ENCODE data around the gene MDM4.
"Not testable (repeated sequence)": the region's sequence is repeated elsewhere in the genome, so short reads cannot be mapped to it uniquely, and the experiment has no call there.

Gene MDM4

DNA sequence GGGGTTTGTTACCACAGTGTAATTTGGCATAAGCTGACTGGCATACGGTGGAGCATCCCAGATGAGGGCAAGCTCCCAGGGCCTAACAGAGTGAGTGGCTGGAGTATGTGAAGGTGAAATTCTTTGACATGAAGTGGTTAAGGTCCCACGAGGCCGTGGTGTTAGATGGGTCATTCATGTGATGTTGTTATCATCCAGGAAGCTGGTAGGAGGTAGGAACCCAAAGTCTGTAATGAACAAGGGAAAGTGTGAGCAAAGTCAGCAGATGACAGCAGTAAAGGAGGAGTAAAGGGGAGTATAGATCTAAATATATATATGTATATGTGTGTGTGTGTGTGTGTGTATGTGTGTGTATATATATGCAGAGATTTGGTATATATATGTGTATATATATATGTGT lies 47.6 kb downstream of the MDM4 start:
- DNase-seq, result no peak

DNA sequence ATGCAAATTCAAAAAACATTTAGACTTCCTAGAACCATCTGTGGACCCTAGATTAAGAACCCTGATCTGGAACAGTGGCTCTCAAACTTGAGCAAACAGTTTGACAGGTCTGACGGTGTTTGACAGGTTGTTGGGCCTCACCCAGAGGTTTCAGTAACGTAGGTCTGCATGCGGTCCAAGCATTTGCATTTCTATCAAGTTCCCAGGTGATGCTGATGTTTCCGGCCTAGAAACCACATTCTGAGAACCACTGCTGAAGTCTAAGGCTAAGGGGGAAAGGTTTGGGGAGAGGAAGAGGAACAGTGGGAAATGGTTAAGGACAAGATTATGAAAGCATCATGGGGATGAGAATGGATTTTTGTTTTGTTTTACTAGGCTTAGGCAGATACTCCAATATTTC lies 48.6 kb downstream of the MDM4 start:
- DNase-seq, result no peak

DNA sequence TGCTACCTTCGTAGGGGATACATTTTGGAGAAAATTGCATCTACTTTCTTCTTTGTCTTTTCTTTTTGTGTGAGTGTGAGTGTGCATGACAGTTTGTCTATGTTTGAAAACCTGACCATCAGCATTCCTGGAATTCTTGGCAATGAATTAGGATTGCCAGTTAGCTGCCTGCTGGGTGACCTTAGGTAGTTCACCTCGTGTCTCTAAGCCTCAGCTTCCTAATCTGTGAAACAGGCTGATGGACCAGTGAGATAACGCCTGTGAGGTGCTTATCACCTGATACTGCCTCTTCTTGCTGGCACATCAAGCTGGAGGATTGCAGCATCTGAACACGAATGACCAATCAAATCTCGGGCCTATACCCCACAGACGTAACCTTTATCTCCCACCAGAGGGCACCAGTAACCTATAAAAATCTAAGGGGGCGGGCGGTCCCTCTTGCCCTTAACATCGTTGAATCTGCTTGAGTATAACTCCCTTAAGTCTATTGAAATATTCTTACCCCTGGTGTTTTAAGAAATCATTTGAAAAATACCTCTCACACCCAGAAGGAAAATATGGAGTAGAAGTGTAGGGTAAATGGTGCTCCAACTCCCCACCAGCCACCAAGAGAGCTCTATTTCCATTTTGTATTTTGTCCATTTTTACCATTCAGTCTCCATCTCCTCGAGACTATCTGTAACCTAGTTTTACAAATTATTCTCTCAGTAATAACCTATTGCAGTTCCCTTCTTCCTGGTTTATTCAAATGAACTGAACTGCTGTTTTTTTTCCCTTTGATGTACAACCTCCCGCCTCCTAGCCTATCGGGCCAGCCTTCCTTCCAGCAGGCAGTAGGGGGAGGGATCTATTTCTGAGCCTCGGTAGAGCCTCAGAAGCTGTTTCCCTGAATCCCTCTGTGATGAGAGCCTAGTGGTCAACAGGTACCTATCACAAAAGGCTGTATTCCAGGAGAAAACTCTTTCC lies 49.7 kb downstream of the MDM4 start:
- DNase-seq, result peak; percentile 69

DNA sequence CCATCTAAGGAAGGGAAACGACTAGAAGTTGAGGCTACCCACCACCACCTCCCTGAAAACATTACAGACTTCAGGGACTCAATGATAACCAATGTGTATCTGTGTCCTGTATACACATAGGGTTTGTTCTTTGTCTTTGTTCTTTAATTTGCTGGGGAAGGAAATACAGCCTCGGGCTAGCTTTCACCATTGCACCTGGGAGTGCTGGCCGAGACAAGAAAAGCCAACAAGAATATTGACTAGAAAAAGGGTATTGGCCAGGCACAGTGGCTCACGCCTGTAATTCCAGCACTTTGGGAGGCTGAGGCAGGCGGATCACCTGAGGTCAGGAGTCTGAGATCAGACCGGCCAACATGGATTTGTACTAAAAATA lies 50.4 kb downstream of the MDM4 start:
- no peak for DNase-seq

DNA sequence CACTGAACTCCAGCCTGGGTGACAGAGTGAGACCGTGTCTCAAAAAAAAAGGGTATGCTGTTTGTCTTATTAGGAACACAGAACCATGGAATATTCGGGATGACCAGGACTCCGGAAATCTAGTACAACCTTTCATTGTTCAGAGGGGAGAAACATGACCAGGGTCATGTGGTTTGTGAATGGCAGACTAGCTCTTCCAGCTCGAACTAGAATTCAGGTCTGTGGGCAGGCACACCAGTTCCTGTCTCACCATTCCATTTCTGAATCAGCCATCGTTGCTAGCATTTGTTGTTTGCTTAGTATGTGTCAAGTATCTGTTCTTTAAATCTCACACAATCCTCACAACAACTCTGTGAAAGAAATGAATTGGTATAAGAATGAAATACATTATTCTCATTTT lies 50.9 kb downstream of the MDM4 start:
- no peak for DNase-seq

DNA sequence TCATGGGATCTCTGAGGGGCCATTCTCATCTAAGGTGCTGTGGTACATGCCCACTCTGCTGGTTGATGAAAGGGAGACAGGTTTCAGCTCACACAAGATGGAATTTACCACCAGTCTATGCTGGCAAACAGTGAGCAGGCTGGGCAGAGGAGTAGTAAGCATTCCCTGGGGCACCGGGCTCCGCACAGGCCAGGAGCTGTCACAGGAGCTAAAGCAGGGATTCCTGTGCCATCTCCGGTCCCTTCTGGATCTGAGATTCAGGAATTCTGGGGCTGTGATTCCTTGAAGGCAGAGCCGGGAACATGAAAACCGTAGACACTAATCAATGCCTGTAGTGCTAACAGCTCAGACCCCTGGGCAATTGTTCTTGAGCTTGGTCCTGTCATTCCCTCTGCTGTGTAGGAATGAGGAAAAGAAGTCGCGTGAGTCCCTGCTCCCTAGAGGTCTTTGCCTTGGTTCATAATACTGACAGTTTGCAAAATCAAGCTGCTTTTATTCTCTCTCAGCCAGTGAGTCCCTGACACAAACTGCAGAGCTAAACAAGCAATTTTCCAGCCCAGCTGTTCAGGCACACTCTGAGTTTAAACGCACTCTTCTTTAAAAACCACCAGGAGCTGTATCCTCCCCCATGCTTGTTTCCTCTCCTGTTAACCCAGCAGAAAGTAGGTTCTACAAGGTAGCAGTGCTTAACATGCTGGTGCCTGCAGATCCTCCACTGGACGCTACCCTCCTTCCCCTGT lies 52.5 kb downstream of the MDM4 start:
- DNase-seq, result no peak

DNA sequence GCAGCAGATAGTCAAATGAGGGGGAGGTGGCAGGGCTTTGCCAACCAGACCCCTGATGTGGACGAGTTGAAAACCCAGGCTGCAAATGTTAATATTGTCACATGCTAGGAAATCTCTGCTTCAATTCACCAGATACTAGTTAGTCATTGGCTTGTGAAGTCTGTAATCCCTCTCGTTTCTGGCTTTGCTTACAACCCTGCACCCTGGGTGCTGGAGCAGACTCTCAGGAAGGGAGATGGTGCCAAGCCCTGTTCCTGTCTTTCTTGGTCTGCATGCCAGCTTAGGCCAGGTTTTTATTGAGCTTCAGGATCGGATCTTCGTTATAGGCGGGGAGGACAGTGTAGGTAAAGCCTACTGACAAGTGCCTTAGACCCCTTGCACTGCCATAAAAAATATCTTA lies 53.3 kb downstream of the MDM4 start:
- no peak for DNase-seq

DNA sequence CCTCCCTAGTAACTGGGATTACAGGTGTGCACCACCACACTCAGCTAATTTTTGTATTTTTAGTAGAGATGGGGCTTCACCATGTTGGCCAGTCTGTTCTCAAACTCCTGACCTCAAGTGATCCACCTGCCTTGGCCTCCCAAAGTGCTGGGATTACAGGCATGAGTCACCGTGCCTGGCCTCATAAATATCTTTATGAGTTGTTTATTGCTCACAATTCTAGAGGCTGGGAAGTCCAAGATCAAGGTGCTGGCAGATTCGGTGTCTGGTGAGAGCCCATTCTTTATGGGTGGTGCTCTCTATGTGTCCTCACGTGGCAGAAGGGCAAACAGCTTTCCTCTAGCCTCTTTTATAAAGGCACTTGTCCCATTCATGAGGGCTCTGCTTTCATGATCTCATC lies 53.8 kb downstream of the MDM4 start:
- DNase-seq, result not testable (repeated sequence)

DNA sequence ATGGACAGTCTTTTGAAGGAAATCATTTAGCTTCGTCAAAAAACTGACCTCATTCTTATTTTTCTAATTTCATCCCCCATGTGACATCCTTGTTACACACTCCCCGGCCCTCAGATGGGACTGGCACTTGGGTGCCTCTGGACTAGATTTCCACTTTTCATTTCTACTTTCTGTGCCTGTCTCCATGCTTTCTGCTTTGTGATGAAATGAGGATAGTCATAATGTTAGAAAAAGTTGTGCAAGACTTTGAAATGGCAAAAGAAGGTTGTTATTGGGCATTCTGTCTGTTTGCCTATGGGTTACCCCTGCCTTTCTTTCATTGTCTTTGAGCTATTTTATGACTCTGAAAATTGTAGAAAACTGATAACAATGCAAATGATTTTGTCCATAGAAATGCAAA lies 54.9 kb downstream of the MDM4 start:
- no peak for DNase-seq

DNA sequence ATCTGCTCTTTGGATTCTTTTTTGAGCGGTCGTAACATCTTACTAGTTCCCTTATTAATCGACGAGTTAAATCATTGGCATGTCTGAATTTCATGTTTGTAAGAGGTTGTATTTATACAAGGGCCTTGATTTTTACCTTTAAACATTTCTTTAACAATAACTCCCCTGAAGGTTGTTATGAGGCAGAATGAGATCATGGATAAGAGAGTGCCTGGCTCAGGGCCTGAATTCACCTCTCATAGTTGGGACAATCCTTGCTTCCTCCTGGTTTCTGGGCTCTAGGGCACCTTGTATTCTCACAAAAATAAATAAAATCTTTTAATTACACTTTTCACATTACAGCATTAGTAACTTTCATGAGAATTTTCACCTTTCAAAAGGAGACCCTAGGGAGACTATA lies 55.4 kb downstream of the MDM4 start:
- no peak for DNase-seq

DNA sequence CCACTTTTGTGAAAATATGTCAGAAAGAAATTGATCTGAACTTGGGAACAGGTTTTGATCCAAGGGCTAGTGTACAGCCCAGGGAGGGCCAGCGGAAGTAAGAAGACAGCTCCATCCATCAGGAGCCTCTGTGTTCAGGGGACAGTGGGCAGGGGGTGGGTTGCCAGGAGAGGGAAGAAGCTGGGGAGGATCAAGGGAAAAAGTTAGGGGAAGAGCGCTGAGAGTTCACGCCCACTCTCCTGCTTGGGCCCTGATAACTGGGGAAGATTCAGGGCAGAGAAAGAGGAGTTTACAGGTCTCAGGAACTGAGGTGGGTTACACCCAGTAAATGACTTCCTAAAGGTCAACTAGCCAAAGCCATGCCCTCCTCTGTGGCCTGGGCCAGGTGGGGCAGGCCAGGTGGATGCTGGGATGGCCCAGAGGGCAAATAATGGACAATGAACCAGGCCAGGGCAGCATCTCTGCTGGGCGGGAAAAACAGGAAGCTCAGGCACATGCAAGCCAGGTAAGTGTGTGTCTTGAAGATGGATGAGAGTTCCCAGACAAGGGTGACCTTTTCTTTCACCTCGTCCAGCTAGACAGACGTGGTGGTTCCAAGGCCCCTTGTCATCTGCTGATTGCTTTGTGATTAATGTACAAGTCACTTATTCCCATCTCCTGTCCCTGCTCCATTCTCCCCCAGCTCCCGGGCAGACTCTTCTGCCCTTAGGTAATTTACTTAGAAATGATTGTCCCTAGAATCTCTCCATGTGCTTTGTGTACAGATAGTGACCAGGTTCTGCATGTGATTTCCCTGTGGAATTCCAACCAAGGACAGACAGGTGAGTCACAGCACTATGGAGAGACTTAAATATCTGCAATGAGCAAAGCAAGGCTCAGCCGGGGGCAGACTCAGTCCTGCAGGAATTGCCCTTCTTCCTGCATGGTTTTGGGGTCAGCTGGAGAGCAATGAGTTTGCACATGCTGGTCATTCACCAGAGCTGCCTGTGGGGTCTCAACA lies 57.0 kb downstream of the MDM4 start:
- no peak for DNase-seq

DNA sequence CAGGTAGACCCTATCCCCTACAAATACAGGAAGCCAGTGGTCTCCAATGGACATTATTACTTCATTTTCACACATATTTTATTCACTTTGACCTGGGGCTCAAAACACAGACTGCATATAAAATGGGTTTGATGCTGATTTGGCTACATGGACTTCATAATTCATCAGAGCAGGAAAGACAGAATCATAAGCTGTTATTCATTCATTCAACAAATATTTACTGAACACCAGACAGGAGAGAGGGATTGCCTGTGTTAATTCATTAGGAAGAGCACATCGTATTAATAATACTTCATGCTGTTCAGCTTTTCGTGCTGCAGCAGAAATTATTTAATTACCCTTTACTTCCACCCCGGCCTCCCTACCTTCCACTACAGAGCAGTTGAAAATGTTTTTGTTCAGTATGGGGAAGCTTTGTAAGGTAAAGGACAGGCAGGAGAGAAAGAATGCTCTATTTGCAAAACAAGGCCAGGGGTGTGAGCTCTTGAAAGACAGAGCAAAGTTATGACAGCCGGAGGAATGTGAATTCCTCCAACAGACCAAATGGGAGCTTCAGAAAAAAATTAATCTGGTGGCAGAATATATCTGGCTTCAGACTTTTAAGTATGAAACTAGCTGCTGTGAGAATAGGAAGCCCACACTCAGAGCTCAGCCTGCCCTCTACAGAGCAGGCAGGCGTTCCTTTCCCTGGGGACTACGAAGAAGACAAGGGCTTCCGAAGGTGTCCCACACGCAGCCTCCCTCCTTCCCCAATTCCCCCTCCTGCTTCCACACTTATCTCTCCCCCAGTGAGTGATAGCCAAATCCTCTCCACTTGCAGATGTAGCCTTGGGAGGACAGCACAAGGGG lies 58.0 kb downstream of the MDM4 start:
- DNase-seq, result peak; percentile 28

DNA sequence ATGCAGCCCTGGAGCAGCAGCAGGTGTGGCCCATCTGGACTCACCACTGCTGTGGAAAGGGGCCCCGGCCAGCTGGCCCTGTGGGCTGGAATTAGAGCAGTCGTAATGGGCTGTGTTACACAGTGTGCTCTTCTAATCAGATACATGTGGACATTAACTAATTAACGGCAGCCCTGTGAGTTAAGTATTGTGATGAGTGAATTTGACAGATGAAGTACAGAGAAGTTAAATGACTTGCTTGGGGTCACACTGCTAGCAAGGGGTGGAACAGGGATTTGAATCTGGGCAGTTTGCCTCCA lies 58.6 kb downstream of the MDM4 start:
- DNase-seq, result no peak

DNA sequence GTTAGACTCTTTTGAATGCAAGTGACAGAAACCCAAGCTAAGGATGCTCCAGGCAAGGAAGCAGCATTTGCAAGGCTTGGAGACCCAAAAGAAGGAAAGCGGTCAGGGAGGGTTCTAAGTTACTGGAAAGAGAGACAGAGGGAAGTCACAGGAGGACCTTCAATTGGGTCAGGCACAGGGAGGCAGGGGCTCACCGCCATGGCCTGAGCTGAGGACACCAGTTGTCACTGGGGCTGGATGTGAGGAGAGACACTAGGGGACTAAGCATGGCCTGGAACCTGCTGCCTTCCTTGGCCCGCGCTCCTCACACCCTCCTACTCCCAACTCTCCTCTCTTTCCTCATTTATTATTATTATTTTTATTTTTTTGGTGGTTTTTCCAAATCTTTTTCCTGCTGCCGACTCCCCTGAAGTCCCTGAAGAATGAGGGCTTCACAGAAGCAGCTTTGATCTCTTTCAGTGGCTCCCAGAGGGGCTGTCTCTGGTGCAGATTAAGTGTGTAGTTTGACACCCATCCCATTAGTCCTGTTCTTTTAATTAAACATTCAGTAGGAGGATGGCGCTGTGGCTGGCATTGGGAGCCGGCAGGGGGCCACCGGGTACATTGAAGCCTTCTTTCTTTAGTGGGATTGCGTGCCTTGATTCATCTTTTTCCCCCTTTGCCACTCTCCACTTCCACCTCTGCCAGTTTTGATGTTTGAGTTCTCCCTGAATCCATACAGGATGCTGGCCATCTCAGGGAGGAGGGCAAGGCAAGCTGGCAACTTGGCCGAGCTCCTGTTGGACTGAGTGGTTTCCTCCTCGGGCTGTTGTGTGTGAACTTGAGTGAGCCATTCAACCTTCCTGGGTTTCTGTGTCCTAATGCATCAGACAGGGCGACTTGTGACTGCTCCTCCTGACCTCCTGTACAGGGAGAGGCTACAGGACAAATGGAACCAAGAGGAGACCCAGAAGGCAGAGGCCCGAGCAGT lies 59.3 kb downstream of the MDM4 start:
- no peak for DNase-seq

DNA sequence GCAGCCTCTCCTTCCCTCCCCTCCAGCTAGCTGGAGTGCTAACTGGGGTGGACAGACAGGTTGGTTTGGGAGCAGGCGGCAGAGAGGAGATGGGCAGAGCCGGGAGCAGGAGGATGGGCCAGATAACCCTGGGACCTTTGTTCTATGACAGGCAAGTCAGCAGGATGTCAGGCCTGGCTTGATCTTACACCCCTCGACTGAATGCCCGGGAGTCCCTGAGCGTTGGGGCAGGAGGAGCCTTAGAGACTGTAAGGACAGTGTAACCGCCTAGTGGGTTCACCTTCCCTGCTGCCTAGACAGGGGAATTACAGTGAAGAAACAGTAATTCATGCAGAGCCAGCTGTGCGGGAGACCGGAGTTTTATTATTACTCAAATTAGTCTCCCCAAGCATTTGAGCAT lies 60.2 kb downstream of the MDM4 start:
- DNase-seq, result no peak

DNA sequence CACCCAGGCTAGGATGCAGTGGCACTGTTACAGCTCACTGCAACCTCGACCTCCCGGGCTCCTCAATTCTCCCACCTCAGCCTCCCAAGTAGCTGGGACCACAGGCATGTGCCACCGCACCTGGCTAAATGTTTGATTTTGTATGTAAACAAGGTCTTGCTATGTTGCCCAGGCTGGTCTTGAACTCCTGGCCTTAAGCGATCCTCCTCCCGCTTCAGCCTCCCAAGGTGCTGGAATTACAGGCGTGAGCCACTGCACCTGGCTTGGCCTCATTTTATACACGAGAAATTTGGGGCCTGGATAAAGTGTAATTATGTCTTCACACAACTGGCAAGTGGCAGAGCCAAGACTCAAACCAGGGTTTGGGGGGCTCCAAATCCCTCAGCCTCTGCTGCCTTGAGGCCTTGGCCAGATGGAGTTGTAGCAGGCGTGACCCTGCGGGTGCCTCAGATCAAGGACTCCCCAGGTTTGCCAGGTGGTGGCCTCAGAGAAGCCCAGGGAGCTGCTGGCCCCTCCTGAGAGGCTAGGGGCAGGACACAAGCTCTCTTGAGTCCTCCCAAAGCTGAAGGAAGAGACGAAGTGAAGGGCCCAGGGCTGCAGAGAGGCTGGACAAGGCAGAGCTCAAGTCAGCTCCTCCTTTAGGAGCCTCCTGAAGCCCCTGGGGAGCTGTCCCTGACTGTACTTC lies 61.7 kb downstream of the MDM4 start:
- no peak for DNase-seq

DNA sequence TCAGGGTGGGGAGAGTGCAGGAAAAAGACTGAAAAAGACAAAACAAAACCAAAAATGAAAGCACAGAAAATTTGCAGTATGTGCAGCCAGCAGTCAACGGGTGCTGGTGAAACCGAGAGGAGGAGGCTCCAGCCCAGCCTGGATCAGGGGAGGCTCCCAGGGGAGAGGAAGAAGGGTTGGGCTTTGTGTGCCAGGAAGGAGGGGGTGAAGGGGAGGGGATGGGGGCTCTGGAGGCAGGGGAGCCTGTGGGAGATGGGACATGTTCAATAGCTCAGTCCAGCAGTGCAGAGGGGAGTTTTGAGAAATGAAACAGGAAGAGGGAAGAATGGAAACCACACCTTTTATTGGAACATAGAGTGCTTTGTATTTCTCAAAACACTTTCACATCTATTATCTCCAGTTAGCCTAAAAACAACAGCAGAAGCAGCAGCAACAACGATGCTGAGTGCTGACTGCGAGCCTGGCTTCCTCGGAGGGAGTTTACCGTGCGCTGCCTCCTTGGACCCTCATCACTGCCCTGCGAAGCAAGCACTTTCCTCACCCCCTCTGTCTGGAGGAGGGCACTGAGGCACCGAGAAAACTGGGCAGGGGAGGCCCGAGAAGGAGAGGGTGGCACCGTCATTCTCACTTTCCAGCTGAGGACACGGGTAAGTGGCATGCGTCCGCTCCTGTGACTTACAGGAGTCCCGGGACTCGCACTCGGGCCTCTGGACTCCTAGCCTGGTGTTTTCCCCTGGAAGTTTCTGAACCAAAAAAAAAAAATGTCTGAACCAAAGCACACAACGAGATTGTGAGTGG lies 62.9 kb downstream of the MDM4 start:
- peak; percentile 80 for DNase-seq

DNA sequence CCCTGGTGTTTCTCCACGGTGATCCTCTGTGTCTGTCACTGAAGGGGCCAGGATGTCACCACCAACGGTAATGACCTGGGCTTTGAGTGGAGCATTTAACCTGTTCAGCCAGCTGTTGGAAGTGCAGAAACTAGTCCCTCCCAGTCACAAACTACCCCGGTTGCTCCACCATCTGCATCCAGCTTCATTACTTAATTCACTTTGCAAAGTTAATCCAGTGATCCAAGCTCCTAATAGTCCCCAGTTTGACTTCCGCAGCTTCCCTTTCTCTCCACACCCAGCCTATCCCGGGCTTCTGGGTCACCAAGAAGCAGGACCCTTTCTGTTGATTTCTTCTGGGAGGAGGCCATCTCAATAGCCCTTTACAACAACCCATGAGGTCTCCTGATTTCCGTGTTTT lies 63.5 kb downstream of the MDM4 start:
- DNase-seq, result no peak

DNA sequence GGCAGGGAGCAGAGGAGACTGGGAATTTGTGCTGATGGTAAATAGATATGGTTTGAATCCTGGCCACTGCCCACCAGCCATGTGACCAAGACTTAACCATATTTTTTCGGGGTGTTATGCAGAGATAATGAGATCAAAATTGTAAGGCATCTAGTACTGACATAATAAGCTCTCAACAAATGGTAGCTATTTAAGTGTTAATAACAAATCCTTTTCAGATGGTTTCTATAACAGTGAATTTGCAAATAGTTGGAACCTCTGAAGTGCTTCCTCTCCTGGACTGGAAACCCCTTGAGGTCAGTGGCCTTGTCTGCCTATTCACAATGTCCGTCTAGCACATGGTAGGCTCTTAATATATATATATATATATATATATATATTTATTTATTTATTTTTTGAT lies 64.7 kb downstream of the MDM4 start:
- no peak for DNase-seq

DNA sequence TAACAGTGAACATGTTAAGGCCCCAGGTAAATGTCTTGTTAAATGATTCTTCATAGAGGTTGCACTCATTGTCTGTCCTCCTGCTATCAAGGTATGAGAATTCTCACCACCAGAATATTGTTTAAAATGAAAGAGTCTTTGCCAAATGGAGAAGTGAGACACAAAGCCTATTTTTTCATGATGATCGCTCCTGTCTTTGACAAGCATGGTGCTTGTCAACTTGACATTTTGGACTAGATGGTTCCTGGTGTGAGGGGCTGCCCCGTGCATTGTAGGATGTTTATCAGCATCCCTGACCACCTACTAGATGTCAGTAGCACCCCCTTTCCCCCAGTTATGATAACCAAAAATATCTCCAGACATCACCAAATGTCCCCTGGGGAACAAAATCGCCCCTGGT lies 65.6 kb downstream of the MDM4 start:
- no peak for DNase-seq

All from NCI-H2171 (cell line).